Mesenchymal stem cell (in vitro differentiated cells and primary cell): Measurements from ENCODE around the gene SERINC3.

Experiments
- DNase-seq: peaks from one replicate; pipeline ENCODE4 v3.0.0-alpha.2; 2013
- H2AFZ ChIP-seq: one replicate; pipeline ENCODE4 v1.6.1; 2013; ENCODE audit warnings: low read depth, mild to moderate bottlenecking, control low read depth, inconsistent platforms, low read length, moderate library complexity
- H2AK5ac ChIP-seq: 2 replicates; pipeline ENCODE4 v1.6.1; 2013; ENCODE audit warnings: low read length, moderate library complexity, mild to moderate bottlenecking, inconsistent platforms; ENCODE audit not compliant: severe bottlenecking
- H2BK120ac ChIP-seq: one replicate; pipeline ENCODE4 v1.6.1; 2013; ENCODE audit warnings: low read depth, mild to moderate bottlenecking, inconsistent platforms, low read length, moderate library complexity
- H2BK12ac ChIP-seq, 2 experiments: one replicate each; pipeline ENCODE4 v1.6.1; 2013; ENCODE audit warnings: inconsistent platforms in 2 of 2, low read length in 2 of 2, mild to moderate bottlenecking in 2 of 2, moderate library complexity in 2 of 2, control low read depth in 1 of 2
- H2BK15ac ChIP-seq: one replicate; pipeline ENCODE4 v1.6.1; 2013; ENCODE audit warnings: mild to moderate bottlenecking, low read depth, inconsistent platforms; ENCODE audit not compliant: poor library complexity, severe bottlenecking
- H2BK5ac ChIP-seq: 2 replicates; pipeline ENCODE4 v1.6.1; 2013; ENCODE audit warnings: low read depth, mild to moderate bottlenecking, low read length, control low read depth, inconsistent platforms; ENCODE audit not compliant: poor library complexity, severe bottlenecking
- H3K14ac ChIP-seq, 2 experiments: one replicate each; pipeline ENCODE4 v1.6.1; 2013; ENCODE audit warnings: inconsistent platforms in 2 of 2, low read length in 2 of 2, control low read depth in 1 of 2, mild to moderate bottlenecking in 1 of 2, moderate library complexity in 1 of 2
- H3K18ac ChIP-seq, 2 experiments: one replicate each; pipeline ENCODE4 v1.6.1; 2013; ENCODE audit warnings: inconsistent platforms in 2 of 2, low read length in 2 of 2, control low read depth in 1 of 2, low read depth in 1 of 2, mild to moderate bottlenecking in 1 of 2
- H3K23ac ChIP-seq, 2 experiments: one replicate each; pipeline ENCODE4 v1.6.1; 2013; ENCODE audit warnings: inconsistent platforms in 2 of 2, low read length in 2 of 2, mild to moderate bottlenecking in 2 of 2, moderate library complexity in 2 of 2, control low read depth in 1 of 2
- H3K27ac ChIP-seq: 2 replicates; pipeline ENCODE4 v1.5.1; 2013; ENCODE audit warnings: mild to moderate bottlenecking, moderate library complexity, low read length, control low read depth, inconsistent platforms; ENCODE audit not compliant: poor library complexity, severe bottlenecking
- H3K27me3 ChIP-seq, 2 experiments: 2 replicates each; pipeline versions ENCODE4 v1.6.1 to v1.7.0; 2013; ENCODE audit warnings: low read length in 2 of 2, mild to moderate bottlenecking in 2 of 2, moderate library complexity in 2 of 2, control low read depth in 1 of 2, inconsistent platforms in 1 of 2; ENCODE audit not compliant: control insufficient read depth in 1 of 2, insufficient read depth in 1 of 2
- H3K36me3 ChIP-seq, 2 experiments: 2 replicates each; pipeline versions ENCODE4 v1.6.1 to v1.7.0; 2013; ENCODE audit warnings: low read length in 2 of 2, control low read depth in 1 of 2, inconsistent platforms in 1 of 2, low read depth in 1 of 2, mild to moderate bottlenecking in 1 of 2; ENCODE audit not compliant: insufficient read depth in 2 of 2, control insufficient read depth in 1 of 2
- H3K4ac ChIP-seq, 2 experiments: one replicate each; pipeline ENCODE4 v1.6.1; 2013; ENCODE audit warnings: inconsistent platforms in 2 of 2, low read length in 2 of 2, mild to moderate bottlenecking in 2 of 2, moderate library complexity in 2 of 2, control low read depth in 1 of 2, low read depth in 1 of 2
- H3K4me1 ChIP-seq: 2 replicates; pipeline ENCODE4 v1.6.1; 2013; ENCODE audit warnings: low read depth, low read length, control low read depth; ENCODE audit not compliant: control insufficient read depth, insufficient read depth
- H3K4me2 ChIP-seq: 2 replicates; pipeline ENCODE4 v1.6.1; 2013; ENCODE audit warnings: low read length, mild to moderate bottlenecking, inconsistent platforms; ENCODE audit not compliant: poor library complexity, severe bottlenecking
- H3K4me3 ChIP-seq, 2 experiments: 2 replicates each; pipeline versions ENCODE4 v1.5.1 to v1.7.0; 2013; ENCODE audit warnings: low read length in 2 of 2, mild to moderate bottlenecking in 2 of 2, control low read depth in 1 of 2, low read depth in 1 of 2; ENCODE audit not compliant: insufficient read depth in 1 of 2
- H3K79me1 ChIP-seq: replicated peaks from 2 replicates; pipeline ENCODE4 v1.6.1; 2013; ENCODE audit warnings: mild to moderate bottlenecking, control low read depth, low read length, inconsistent platforms; ENCODE audit not compliant: poor library complexity, severe bottlenecking
- H3K9ac ChIP-seq: 2 replicates; pipeline ENCODE4 v1.7.0; 2013; ENCODE audit warnings: mild to moderate bottlenecking, low read length, moderate library complexity
- H3K9me3 ChIP-seq: 2 replicates; pipeline ENCODE4 v1.7.0; 2013; ENCODE audit warnings: mild to moderate bottlenecking, low read length; ENCODE audit not compliant: control insufficient read depth
- H4K8ac ChIP-seq: one replicate; pipeline ENCODE4 v1.6.1; 2013; ENCODE audit warnings: inconsistent platforms, mild to moderate bottlenecking, low read length, moderate library complexity
- H4K91ac ChIP-seq: one replicate; pipeline ENCODE4 v1.6.1; 2013; ENCODE audit warnings: mild to moderate bottlenecking, low read length, inconsistent platforms
- WGBS: methylation state at CpG from one replicate; pipeline ENCODE4 v1.1.7; 2013; ENCODE audit warnings: mixed read lengths; 5-methylcytosine and 5-hydroxymethylcytosine counted together

The SERINC3 gene

DNA sequence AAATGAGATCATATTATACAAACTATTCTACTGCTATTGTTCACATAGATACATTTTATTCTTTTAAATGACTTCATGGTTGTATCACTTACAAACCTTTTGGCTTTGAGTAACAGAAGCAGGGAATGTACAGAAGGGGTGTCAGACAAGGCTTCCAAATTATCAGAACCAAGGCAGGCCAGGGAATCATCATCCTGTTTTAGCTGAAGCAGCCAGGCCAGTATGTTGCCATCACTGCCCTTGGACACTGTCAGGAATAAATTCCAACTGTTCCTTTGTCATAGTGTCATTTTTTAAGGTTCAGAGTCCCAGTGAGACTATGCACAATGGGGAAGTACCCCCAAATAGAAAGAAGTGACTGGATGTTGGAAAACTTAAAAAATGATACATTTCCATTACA, 37.4 kb upstream of the SERINC3 start:
- H3K27me3 ChIP-seq: no peaks in the 10 kb centered on the region
- H2BK15ac ChIP-seq: no peak overlapping the region
- no peaks in the 10 kb centered on the region for H3K36me3 ChIP-seq
- DNase-seq: no peak
- no peaks in the 10 kb centered on the region for H3K9me3 ChIP-seq
- peaks cover 1% of the 10 kb centered on the region for H3K4me1 ChIP-seq
- no peak overlapping the region for H3K4me2 ChIP-seq
- no peak overlapping the region for H3K9ac ChIP-seq
- no peak overlapping the region for H4K8ac ChIP-seq
- no peak overlapping the region for H2AK5ac ChIP-seq
- no peak overlapping the region for H3K4ac ChIP-seq
- no peak overlapping the region for H3K23ac ChIP-seq
- H2BK5ac ChIP-seq: no peak overlapping the region
- H3K18ac ChIP-seq: no peak overlapping the region
- H2BK120ac ChIP-seq: no peak overlapping the region
- H3K14ac ChIP-seq: no peak overlapping the region
- no peak overlapping the region for H2BK12ac ChIP-seq
- H3K27ac ChIP-seq: no peak overlapping the region
- H4K91ac ChIP-seq: no peak overlapping the region
- H3K4me3 ChIP-seq: no peak overlapping the region
- H2AFZ ChIP-seq: no peak overlapping the region
- peaks cover 14% of the 10 kb centered on the region for H3K79me1 ChIP-seq

- peak overlapping the region; percentile 41 for H3K27ac ChIP-seq
- H3K14ac ChIP-seq: no peak overlapping the region
- no peaks in the 10 kb centered on the region for H3K36me3 ChIP-seq
- H2BK120ac ChIP-seq: no peak overlapping the region
- H4K8ac ChIP-seq: no peak overlapping the region
- H3K4me1 ChIP-seq: peaks cover 3% of the 10 kb centered on the region
- peak overlapping the region; percentile 49 to 97 for H2BK12ac ChIP-seq
- no peak overlapping the region for H2BK15ac ChIP-seq
- peak overlapping the region in 1 of 2 experiments; percentile 89 for H3K18ac ChIP-seq
- WGBS: 57% methylated on average over 2 of the region's 6 CpGs
- no peak overlapping the region for H3K4me3 ChIP-seq
- peak overlapping the region; percentile 69 for H3K9ac ChIP-seq
- no peak overlapping the region for H2BK5ac ChIP-seq
- H3K79me1 ChIP-seq: peaks cover 14% of the 10 kb centered on the region
- H2AFZ ChIP-seq: no peak overlapping the region
- H3K4me2 ChIP-seq: peak overlapping the region; percentile 31
- no peaks in the 10 kb centered on the region for H3K27me3 ChIP-seq
- DNase-seq: peak; percentile 93
- H3K23ac ChIP-seq: no peak overlapping the region
- peak overlapping the region in 1 of 2 experiments; percentile 85 for H3K4ac ChIP-seq
- H2AK5ac ChIP-seq: peak overlapping the region; percentile 43
- H4K91ac ChIP-seq: no peak overlapping the region
- no peaks in the 10 kb centered on the region for H3K9me3 ChIP-seq
These were observed 31.4 kb upstream of the SERINC3 start for GRCh38 chr20:44552950-44553908.

- H2AFZ ChIP-seq: no peak overlapping the region
- WGBS: 40% methylated on average over 3 of the region's 3 CpGs
These were observed 30.7 kb upstream of the SERINC3 start for GRCh38 chr20:44552568-44552949.

DNA sequence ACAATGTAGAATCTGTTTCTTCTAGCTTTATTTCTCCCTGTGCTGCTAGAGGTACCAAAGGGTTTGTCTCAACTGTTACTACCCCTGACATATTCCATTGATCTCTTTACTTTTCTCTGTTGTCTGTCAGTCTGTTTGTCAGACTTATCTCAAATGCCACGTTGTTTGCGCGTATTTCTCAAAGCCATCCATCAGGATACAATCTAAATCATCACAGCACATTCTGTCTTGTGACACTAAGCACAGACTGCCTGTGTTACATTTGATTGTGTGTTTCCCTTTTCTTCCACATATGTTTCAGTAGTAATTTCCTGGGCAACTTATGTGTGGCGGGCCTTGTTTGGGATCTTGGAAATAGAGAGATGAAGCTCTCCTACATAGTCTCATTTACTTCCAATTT, 30.2 kb upstream of the SERINC3 start:
- Histone ChIP-seq H3K27me3 (no peaks in the 10 kb centered on the region), H2BK12ac (peak overlapping the region in 1 of 2 experiments; percentile 21), H3K14ac (no peak overlapping the region), H3K18ac (peak overlapping the region in 1 of 2 experiments; percentile 46), H3K36me3 (no peaks in the 10 kb centered on the region), H3K4ac (no peak overlapping the region), H2BK5ac (no peak overlapping the region), H4K8ac (no peak overlapping the region), H2AK5ac (no peak overlapping the region), H3K23ac (no peak overlapping the region), H3K4me2 (no peak overlapping the region), H3K4me1 (peaks cover 3% of the 10 kb centered on the region), H3K9ac (peak overlapping the region; percentile 69), H3K27ac (no peak overlapping the region), H2BK120ac (no peak overlapping the region), H3K4me3 (no peak overlapping the region), H3K9me3 (no peaks in the 10 kb centered on the region), H3K79me1 (peaks cover 21% of the 10 kb centered on the region), H2AFZ (no peak overlapping the region), H2BK15ac (no peak overlapping the region), H4K91ac (no peak overlapping the region)
- 20% methylated on average over 3 of the region's 4 CpGs for WGBS
- no peak for DNase-seq

More at GRCh38 chr20:44552568-44552949, 30.7 kb upstream of the SERINC3 start:
- H3K79me1 ChIP-seq: peaks cover 17% of the 10 kb centered on the region
- H3K23ac ChIP-seq: no peak overlapping the region
- H4K8ac ChIP-seq: no peak overlapping the region
- no peak overlapping the region for H3K4ac ChIP-seq
- no peak overlapping the region for H2BK120ac ChIP-seq
- no peaks in the 10 kb centered on the region for H3K27me3 ChIP-seq
- peak overlapping the region; percentile 38 for H3K27ac ChIP-seq
- H2BK15ac ChIP-seq: no peak overlapping the region
- H3K36me3 ChIP-seq: no peaks in the 10 kb centered on the region
- H4K91ac ChIP-seq: no peak overlapping the region
- H2AK5ac ChIP-seq: no peak overlapping the region
- no peak overlapping the region for H3K4me3 ChIP-seq
- H3K14ac ChIP-seq: no peak overlapping the region
- no peak for DNase-seq
- peak overlapping the region; percentile 31 for H3K4me2 ChIP-seq
- no peak overlapping the region for H2BK12ac ChIP-seq
- H3K18ac ChIP-seq: no peak overlapping the region
- no peaks in the 10 kb centered on the region for H3K9me3 ChIP-seq
- H2BK5ac ChIP-seq: no peak overlapping the region
- H3K9ac ChIP-seq: peak overlapping the region; percentile 69
- peaks cover 3% of the 10 kb centered on the region for H3K4me1 ChIP-seq
